WTC11 (cell line): ENCODE data around the gene TRIML1. TPM values are rescaled to one million over a fixed set of nuclear protein-coding genes. Genes with fewer than 3 reads are reported as not detected.

Experiments
- ATAC-seq: fragments of 200-7000 bp; cut with Tn5 transposase; 2 replicates; pipeline ENCODE4 v1.10.0; 2021; ENCODE audit warnings: mild to moderate bottlenecking, moderate library complexity
- CTCF ChIA-PET: fragments of 300-600 bp; sonication (Branson Sonifier 250); formaldehyde crosslinking; loops from one replicate; lab custom pipeline; 2021; ENCODE audit warnings: antibody characterized with exemption; lab: Charles Lee
- POLR2A ChIA-PET: fragments of 350-600 bp; sonication (Branson Sonifier 250); formaldehyde crosslinking; loops from one replicate; lab custom pipeline; 2021; ENCODE audit warnings: antibody characterized with exemption; lab: Charles Lee
- DNase-seq: peaks from one replicate; pipeline ENCODE4 v3.0.0; 2021; ENCODE audit warnings: low spot score
- H3K27ac Mint-ChIP-seq: 2 replicates; pipeline ENCODE4 v1.8.0; 2021; ENCODE audit warnings: mixed read lengths
- H3K27me3 Mint-ChIP-seq: 2 replicates; pipeline ENCODE4 v1.8.0; 2021; ENCODE audit warnings: low read depth, mild to moderate bottlenecking, moderate library complexity, mixed read lengths
- H3K36me3 Mint-ChIP-seq: 2 replicates; pipeline ENCODE4 v1.8.0; 2021; ENCODE audit warnings: mixed read lengths
- H3K4me1 Mint-ChIP-seq: 2 replicates; pipeline ENCODE4 v1.8.0; 2022; ENCODE audit warnings: mixed read lengths
- H3K4me3 Mint-ChIP-seq: 2 replicates; pipeline ENCODE4 v1.8.0; 2021; ENCODE audit warnings: mild to moderate bottlenecking, moderate library complexity, mixed read lengths
- H3K9me3 Mint-ChIP-seq: 2 replicates; pipeline ENCODE4 v1.8.0; 2021; ENCODE audit warnings: mixed read lengths
- ATF1 ChIP-seq: sonication (generic); formaldehyde crosslinking; IDR thresholded peaks from 2 replicates; pipeline ENCODE4 v1.8.1; 2023; ENCODE audit warnings: mild to moderate bottlenecking, moderate library complexity, missing genetic modification reagents
- HMGA2 ChIP-seq: fragments of 250-450 bp; sonication (Bioruptor Pico); IDR thresholded peaks from 2 replicates; pipeline ENCODE4 v1.4.0; 2021; ENCODE audit warnings: mild to moderate bottlenecking, moderate library complexity
- MYBL2 ChIP-seq: sonication (generic); formaldehyde crosslinking; IDR thresholded peaks from 2 replicates; pipeline ENCODE4 v1.8.1; 2023; ENCODE audit warnings: mild to moderate bottlenecking, moderate library complexity, missing genetic modification reagents
- NR3C1 ChIP-seq: sonication (generic); formaldehyde crosslinking; conservative IDR thresholded peaks from 2 replicates; pipeline ENCODE4 v1.8.1; 2023; ENCODE audit warnings: low read depth, mild to moderate bottlenecking, missing genetic modification reagents
- SMAD4 ChIP-seq: sonication (generic); formaldehyde crosslinking; IDR thresholded peaks from 2 replicates; pipeline ENCODE4 v1.8.0; 2022; ENCODE audit warnings: mild to moderate bottlenecking, missing genetic modification reagents
- SP1 ChIP-seq: sonication (generic); formaldehyde crosslinking; conservative IDR thresholded peaks from 2 replicates; pipeline ENCODE4 v1.8.1; 2022; ENCODE audit warnings: missing genetic modification reagents
- ZNF317 ChIP-seq: sonication (generic); formaldehyde crosslinking; IDR thresholded peaks from 2 replicates; pipeline ENCODE4 v1.8.1; 2023; ENCODE audit warnings: low read depth, mild to moderate bottlenecking, moderate library complexity, missing genetic modification reagents, borderline replicate concordance
- ZNF532 ChIP-seq: fragments of 250-450 bp; sonication (Bioruptor Pico); IDR thresholded peaks from 2 replicates; pipeline ENCODE4 v1.9.0; 2021; ENCODE audit warnings: mild to moderate bottlenecking, borderline replicate concordance
- total RNA-seq: library from RNA; stranded (reverse); gene quantifications from 3 replicates; pipeline ENCODE4 v1.2.3, GENCODE V29; 2021
- TF ChIP-seq, protein P1 (sequence below): fragments of 250-450 bp; sonication (Bioruptor Pico); IDR thresholded peaks from 2 replicates; pipeline ENCODE4 v1.8.0; 2021; ENCODE audit warnings: mild to moderate bottlenecking
- TF ChIP-seq, protein P2 (sequence below): fragments of 250-450 bp; sonication (Bioruptor Pico); IDR thresholded peaks from 2 replicates; pipeline ENCODE4 v1.9.0; 2021; ENCODE audit warnings: mild to moderate bottlenecking
- TF ChIP-seq, protein P3 (sequence below): sonication (generic); formaldehyde crosslinking; conservative IDR thresholded peaks from 2 replicates; pipeline ENCODE4 v1.8.1; 2022; ENCODE audit warnings: mild to moderate bottlenecking, missing genetic modification reagents

The TRIML1 gene
- total RNA-seq, 1 experiment from 2014 or later = not detected

- no peaks in the 10 kb centered on the region; the same call in 1 of the 2 replicates for H3K27me3 Mint-ChIP-seq
- no peak overlapping the region for H3K27ac Mint-ChIP-seq
- ChIA-PET POLR2A (no interaction called here), CTCF (no interaction called here)
- ATAC-seq (no peak), DNase-seq (no peak)
- TF ChIP-seq ZNF317 (CRISPR knock-in tag) = no peak
- TF ChIP-seq HMGA2 (CRISPR knock-in tag) = no peak
- TF ChIP-seq SMAD4 (CRISPR knock-in tag) = no peak
- TF ChIP-seq, protein P1, sequence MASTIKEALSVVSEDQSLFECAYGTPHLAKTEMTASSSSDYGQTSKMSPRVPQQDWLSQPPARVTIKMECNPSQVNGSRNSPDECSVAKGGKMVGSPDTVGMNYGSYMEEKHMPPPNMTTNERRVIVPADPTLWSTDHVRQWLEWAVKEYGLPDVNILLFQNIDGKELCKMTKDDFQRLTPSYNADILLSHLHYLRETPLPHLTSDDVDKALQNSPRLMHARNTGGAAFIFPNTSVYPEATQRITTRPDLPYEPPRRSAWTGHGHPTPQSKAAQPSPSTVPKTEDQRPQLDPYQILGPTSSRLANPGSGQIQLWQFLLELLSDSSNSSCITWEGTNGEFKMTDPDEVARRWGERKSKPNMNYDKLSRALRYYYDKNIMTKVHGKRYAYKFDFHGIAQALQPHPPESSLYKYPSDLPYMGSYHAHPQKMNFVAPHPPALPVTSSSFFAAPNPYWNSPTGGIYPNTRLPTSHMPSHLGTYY (CRISPR knock-in tag) = no peak
- no peak for TF ChIP-seq ATF1
- no peak for TF ChIP-seq MYBL2
- no peak overlapping the region for H3K4me3 Mint-ChIP-seq
- peaks cover 21% of the 10 kb centered on the region for H3K9me3 Mint-ChIP-seq
- H3K36me3 Mint-ChIP-seq = peaks cover 15% of the 10 kb centered on the region
- 0 out of 2 replicates have a peak, but pooled peaks cover 3% of the 10 kb centered on the region for H3K4me1 Mint-ChIP-seq
Measured at GRCh38 chr4:188177997-188178675, 38.9 kb downstream of the TRIML1 start.

GRCh38 chr4:188178806-188179205 is 39.6 kb downstream of the TRIML1 start:
- ChIA-PET CTCF (no interaction called here), POLR2A (interaction anchor here (0.6 kb wide), 1 partner anchor 135 kb away, joined by 4 read pairs; no protein-coding TSS in a partner anchor)
- H3K36me3 Mint-ChIP-seq = peaks cover 15% of the 10 kb centered on the region

More at GRCh38 chr4:188178806-188179205, 39.6 kb downstream of the TRIML1 start:
- H3K27me3 Mint-ChIP-seq = no peaks in the 10 kb centered on the region; the same call in 1 of the 2 replicates
- H3K27ac Mint-ChIP-seq = no peak overlapping the region
- ATAC-seq = no peak
- TF ChIP-seq, protein P2, sequence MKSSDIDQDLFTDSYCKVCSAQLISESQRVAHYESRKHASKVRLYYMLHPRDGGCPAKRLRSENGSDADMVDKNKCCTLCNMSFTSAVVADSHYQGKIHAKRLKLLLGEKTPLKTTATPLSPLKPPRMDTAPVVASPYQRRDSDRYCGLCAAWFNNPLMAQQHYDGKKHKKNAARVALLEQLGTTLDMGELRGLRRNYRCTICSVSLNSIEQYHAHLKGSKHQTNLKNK (CRISPR knock-in tag) = no peak
- TF ChIP-seq ZNF532 (CRISPR knock-in tag) (no peak), SP1 (CRISPR knock-in tag) (no peak), NR3C1 (CRISPR knock-in tag) (no peak)
- TF ChIP-seq, protein P3, sequence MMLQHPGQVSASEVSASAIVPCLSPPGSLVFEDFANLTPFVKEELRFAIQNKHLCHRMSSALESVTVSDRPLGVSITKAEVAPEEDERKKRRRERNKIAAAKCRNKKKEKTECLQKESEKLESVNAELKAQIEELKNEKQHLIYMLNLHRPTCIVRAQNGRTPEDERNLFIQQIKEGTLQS (CRISPR knock-in tag) = no peak
- TF ChIP-seq, protein P1 (CRISPR knock-in tag) = no peak
- H3K4me3 Mint-ChIP-seq = no peak overlapping the region
- DNase-seq = no peak
- peaks cover 27% of the 10 kb centered on the region for H3K9me3 Mint-ChIP-seq
- H3K4me1 Mint-ChIP-seq = 0 out of 2 replicates have a peak, but pooled peaks cover 3% of the 10 kb centered on the region
